ENCODE results near the gene SGSM1. TPM values are rescaled to one million over a fixed set of nuclear protein-coding genes. Genes with fewer than 3 reads are reported as not detected.

Gene SGSM1
- total and polyA plus RNA-seq, 9 of the 15 experiments (the other 6 are each of a cell fraction or from before 2014, with no cell fraction given) = not detected

GRCh38 chr22:24805790-24806662 lies at the start of gene SGSM1 (continued):
- TF ChIP-seq ELK1 (CRISPR knock-in tag; IDR thresholded peaks at IDR 0.05) (no peak), HES1 (IDR thresholded peaks at IDR 0.05; ENCODE audit: low read depth) (no peak), ETV1 (tag; conservative IDR thresholded peaks at IDR 0.05; ENCODE audit: low read depth) (peak; percentile 26; the same call in 1 of the 2 replicates), BRD9 (IDR thresholded peaks at IDR 0.05; ENCODE audit: low read depth, partially characterized antibody) (peak; percentile 52), MYNN (IDR thresholded peaks at IDR 0.05) (no peak), MYNN (CRISPR knock-in tag; IDR thresholded peaks at IDR 0.05) (no peak), ZNF445 (CRISPR knock-in tag; IDR thresholded peaks at IDR 0.05; ENCODE audit: low read depth) (no peak), ZNF12 (CRISPR knock-in tag; IDR thresholded peaks at IDR 0.05) (no peak), EGR1 (conservative IDR thresholded peaks at IDR 0.05) (no peak; the same call in 1 of the 2 replicates), TRIM28 (IDR thresholded peaks at IDR 0.05) (no peak), ZNF696 (CRISPR knock-in tag; conservative IDR thresholded peaks at IDR 0.05) (no peak), CREM (IDR thresholded peaks at IDR 0.05; ENCODE audit: low read depth) (no peak), ZMIZ1 (IDR thresholded peaks at IDR 0.05; ENCODE audit: low read depth in 2 of 2, low read length in 2 of 2) (no peak), ADNP (tag; IDR thresholded peaks at IDR 0.05) (peak; percentile 95), U2AF2 (optimal IDR thresholded peaks at IDR 0.05; ENCODE audit: low read depth, low read length) (no peak), ZNF740 (CRISPR knock-in tag; IDR thresholded peaks at IDR 0.05) (0 out of 2 replicates have a peak, but pooled peaks have one; percentile 44), ZNF740 (tag; IDR thresholded peaks at IDR 0.05) (peak in 1 of 2 experiments; percentile 50; a peak in 1 of 4 replicates), TSC22D4 (tag; IDR thresholded peaks at IDR 0.05) (no peak), PML (IDR thresholded peaks at IDR 0.05; ENCODE audit: low read length) (no peak), ZKSCAN1 (IDR thresholded peaks at IDR 0.05; ENCODE audit: low read depth, low read length) (no peak), ATF4 (CRISPR knock-in tag; IDR thresholded peaks at IDR 0.05) (no peak), TARDBP (IDR thresholded peaks at IDR 0.05) (no peak), KDM1A (IDR thresholded peaks at IDR 0.05) (peak; percentile 97 to 98)
